GM20000 (cell line): ENCODE data around the gene PRKAR2B.
A peak's percentile ranks its signal among the peaks of the same experiment; 100 is the strongest.

Experiments
- DNase-seq: peaks from one replicate; pipeline ENCODE4 v3.0.0; 2012; ENCODE audit warnings: low spot score
- CTCF ChIP-seq: IDR thresholded peaks from 2 replicates; pipeline ENCODE4 v1.5.1; 2012; ENCODE audit warnings: mild to moderate bottlenecking, control low read depth; ENCODE audit errors: extremely low read depth, missing control alignments

The PRKAR2B gene

DNA sequence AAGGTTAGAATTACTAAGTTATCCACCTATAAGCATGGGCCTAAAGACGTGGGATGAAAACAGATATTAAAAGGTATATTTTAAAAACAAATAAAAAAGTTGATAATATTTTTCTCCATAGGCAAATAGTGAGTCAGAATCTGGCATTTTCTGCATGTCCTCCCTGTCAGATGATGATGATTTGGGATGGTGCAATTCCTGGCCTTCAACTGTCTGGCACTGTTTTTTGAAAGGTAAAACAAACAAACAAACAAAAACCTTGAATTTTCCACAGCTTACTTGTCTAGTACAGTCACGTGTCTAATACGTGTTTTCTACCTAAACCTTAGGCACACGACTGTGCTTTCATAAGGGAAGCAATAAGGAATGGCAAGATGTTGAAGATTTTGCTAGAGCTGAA lies 141.7 kb downstream of the PRKAR2B start:
- no peak for TF ChIP-seq CTCF
- no peak for DNase-seq

DNA sequence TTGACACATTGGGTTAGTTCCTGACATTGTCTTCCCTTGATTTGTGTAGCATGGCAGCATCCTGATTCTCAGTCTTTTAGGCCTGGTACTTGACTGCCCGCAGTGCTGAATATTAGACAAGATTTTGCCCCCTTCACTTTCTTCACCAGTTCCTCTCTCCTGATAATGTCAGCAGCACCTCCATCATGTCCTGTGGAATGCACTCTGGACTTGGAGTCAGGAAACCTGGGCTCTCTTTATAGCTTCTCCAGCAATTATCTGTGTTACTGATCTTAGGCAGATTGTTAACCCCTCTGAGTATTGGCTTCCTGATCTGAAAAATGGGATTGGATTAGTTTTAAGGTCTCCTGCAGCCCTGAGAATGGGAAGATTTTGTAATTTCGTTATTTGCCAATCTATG lies 143.3 kb downstream of the PRKAR2B start:
- no peak for DNase-seq
- TF ChIP-seq CTCF = no peak

- no peak for TF ChIP-seq CTCF
- no peak for DNase-seq
Observed at GRCh38 chr7:107190090-107190489, 145.6 kb downstream of the PRKAR2B start.

GRCh38 chr7:107194052-107194451 lies 149.5 kb downstream of the PRKAR2B start:
- no peak for TF ChIP-seq CTCF
- DNase-seq = no peak

GRCh38 chr7:107196834-107197610 lies 152.5 kb downstream of the PRKAR2B start:
- TF ChIP-seq CTCF = no peak
- no peak for DNase-seq

DNA sequence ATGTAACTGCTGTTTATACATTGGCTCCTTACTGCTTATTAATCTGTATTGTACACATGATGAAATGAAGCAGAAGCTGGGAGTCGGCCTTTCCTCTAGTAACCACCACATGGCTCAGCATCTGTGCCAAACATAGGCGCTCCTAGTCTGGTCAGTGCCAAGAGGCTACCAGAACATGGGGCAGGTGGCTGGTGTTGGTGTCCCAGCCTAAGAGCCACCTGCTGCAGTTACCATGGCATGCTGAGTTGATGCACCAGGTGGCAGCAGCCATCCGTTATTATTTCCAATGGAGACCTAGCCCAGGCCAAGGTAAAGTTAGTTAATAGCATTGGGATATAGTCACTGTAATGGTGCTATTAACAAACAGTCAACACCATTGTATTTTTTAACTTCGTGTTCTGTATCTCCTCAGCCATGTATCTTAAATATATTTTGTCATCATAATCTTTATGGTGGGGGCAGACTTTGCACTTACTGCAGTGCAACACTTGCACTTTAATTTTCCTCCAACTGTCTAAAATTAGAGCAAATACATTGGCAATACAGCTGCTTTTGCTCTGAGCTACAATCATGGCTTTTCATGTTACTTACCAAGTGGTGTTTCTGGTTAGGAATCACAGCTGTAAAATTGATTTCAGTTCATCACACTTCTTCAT lies 157.4 kb downstream of the PRKAR2B start:
- TF ChIP-seq CTCF = no peak
- peak; percentile 28 for DNase-seq

DNA sequence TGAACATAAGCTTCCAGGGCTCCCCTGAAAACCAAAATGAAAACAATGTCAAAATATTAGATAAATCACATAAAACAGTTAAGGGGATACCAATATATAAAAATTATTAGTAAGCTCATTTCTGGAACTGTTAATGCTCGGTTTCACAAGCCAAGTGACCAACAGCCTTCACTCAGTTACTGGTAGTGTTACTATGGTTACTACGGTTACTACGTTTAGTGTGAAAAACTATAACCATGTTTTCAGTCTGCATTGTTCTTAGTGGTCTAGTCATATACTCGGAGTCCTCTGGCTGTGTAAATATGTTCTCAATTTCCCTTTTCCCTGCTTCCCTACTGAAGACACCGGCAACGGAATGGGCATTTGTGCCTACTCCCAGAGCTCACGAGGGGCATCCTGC lies 159.1 kb downstream of the PRKAR2B start:
- TF ChIP-seq CTCF = no peak
- DNase-seq = no peak
